Activated T-helper 1 cell treated with anti-CD3 and anti-CD28 coated beads, Interleukin-2, amount 50 U/mL, for 16 hours (primary cell): ENCODE results near the gene TOM1L2.
"Not testable (repeated sequence)": the region's sequence is repeated elsewhere in the genome, so short reads cannot be mapped to it uniquely, and the experiment has no call there.

Source experiments
- DNase-seq, 2 donors: peaks; one replicate each; pipeline ENCODE4 v3.0.0-alpha.2; 2020; ENCODE audit warnings: low read depth in 1 of 2, low spot score in 1 of 2

TOM1L2 gene

DNA sequence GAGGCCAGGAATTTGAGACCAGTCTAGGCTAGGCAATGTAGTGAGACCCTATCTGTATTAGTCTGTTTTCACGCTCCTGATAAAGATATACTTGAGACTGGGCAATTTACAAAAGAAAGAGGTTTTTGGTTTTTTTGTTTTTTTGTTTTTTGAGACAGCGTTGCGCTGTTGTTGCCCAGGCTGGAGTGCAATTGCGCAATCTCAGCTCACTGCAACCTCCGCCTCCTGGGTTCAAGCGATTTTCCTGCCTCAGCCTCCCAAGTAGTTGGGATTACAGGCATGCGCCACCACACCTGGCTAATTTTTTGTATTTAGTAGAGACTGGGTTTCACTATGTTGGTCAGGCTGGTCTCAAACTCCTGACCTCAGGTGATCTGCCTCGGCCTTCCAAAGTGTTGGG is 23.7 kb upstream of the TOM1L2 start:
- DNase-seq = not testable (repeated sequence)

DNA sequence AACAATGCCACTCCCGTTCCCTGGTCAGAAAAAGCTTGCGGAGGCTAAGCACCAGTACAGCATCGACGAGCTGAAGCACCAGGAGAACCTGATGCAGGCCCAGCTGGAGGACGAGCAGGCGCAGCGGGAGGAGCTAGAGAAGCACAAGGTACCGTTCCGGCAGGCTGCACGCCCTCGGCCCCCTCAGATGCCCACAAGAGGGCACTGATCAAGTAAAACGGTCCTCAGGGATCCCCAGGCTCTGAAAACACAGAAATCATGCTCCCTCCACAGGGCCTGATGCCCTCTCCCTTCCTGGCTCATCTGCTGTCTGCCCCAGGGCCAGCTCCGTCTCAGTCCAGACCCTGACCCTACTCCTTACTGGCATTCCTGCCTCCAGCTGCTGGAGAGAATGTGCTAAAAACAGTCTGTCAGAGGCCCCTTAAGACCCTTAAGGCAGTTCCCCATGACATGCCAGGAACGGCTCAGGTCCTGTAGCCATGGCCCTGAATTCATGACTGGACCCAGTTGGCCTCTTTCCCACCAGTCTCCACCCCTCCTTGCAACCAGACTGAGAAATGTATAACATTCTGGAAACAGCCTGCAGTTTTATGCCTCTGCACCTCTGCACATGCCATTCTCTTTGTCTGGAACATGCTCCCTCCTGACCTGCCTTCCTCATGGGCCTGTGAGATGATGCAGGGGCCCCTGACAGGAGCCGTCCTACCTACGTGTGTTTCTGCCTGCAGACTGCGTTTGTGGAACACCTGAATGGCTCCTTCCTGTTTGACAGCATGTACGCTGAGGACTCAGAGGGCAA is 22.3 kb upstream of the TOM1L2 start:
- no peak for DNase-seq

DNA sequence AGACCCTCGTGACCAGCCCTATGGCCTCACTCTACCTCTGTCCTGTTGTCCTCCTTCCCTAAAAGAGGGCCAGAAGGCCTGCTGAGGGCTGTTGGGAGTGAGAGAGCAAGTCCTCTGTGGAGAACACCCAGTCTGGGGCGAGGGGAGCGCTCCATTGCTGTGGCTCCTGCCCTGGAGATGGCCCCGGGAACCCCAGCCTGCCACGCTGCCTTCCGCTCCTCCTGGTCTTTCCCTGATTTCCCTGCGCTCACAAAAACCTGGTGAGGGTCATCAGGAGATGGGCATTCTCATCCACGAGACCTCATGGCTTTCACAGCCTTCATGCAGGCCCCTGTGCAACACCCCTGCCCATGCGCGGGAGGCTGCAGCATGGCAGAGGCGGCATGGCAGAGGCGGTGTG is 21.7 kb upstream of the TOM1L2 start:
- DNase-seq = no peak

DNA sequence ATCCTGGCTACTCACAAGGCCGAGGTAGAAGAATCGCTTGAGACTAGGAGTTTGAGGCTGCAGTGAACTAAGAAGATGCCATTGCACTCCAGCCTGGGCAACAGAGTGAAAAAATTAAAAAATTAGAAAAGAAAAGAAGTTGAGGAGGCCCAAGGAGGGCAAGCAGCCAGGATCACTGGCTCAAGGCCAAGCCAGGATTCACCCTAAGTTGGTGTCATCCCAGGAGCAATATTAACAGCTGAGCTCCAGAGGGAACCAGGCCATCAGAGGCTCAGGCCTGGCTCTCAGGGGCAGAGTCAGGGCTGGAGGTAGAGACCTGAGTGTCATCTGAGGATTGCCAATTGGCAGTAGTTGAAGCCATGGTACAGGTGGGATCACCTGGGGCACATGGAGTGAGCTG is 21.2 kb upstream of the TOM1L2 start:
- DNase-seq = no peak

DNA sequence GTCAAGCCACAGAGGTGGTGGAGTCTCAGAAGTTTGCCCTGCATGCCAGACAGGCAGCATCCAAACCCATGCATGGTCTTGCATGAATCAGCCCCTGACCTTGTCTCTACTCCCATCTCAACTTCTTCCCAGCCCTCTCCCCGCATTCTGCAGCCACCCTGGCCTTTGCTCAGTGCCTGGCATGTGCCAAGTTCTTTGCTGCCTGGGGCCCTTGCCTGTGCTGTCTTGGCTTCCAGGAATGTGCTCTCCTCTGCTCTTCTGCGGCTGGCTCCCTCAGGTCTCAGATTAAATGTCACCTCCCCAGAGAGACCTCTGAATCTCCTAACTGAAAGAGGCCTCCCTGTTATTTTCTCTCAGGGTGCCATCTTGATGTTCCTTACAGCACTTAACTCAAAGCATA is 18.1 kb upstream of the TOM1L2 start:
- DNase-seq = no peak

DNA sequence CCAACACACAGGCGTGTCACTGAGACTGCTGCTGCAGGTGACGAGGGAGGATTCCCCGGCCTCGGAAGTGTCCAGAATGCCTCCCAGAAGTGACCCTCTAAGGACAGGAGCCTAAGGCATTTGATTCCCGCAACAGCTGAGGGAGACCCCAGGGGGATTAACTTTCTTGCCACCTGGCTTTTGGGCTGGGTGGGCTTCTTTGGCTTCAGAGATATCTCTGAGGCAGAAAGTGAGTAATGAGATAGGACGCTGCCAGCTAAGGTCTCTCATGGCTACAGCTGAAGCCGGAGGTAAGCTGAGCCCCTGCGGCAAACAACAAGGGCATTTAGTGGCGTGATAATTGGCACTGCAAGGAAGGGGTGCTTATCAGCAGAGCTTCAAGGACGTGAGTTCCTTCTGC is 17.4 kb upstream of the TOM1L2 start:
- no peak for DNase-seq

DNA sequence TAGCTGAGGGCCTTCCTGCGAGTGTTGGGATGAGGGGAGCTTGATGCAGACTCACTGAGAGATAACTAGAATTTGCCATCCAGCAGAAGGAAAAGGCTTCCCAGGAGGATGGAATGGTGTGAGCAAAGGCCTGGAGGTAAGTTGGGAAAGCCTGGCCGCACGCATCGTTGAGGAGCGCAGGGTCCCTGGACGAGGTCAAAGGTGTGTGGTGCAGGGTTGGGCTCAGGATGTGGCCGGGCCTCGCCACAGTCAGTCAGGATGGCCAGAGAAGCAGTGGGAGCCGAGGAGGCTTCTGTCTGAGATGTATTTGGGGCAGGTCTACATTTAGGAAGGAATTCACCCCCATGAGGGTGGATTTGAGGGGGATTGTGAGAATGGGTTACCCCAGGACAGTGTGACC is 16.9 kb upstream of the TOM1L2 start:
- DNase-seq = no peak

DNA sequence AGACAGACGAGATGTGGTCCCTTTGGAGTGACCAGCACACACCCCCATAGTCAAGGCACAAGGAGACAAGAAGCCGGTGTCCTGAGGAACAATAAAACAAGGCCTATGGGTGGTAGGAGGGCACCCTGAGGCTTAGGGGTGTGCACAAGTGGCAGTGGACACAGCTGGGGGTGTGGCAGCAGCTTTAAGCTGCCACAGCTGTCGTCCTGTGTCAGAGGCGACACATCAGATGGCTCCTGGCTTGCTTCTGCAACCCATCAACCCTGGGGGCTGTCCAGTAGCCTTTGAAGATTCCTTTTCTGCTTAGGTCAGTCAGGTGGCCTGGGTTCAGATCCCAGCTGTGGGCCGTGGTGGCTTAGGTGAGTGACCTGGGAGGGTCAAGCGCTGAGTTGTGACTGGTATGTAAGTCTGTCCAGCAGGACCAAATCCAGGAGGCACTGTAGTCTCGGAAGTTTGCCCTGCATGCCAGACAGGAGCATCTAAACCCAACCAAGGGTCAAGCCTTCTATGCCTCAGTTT is 16.3 kb upstream of the TOM1L2 start:
- DNase-seq = no peak

DNA sequence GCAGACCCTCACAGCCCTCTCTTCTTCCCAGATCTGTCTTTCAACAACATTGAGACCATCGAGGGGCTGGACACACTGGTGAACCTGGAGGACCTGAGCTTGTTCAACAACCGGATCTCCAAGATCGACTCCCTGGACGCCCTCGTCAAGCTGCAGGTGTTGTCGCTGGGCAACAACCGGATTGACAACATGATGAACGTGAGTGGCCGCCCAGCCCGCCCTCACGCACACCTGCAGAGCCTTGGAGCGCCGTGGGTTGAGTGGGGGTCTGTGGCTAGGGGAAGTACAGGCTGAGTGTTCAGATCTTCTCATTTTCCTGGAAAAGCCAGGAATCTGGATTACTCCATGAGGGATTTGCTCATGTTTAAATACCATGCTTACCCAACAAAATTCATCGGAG is 15.7 kb upstream of the TOM1L2 start:
- DNase-seq = no peak

DNA sequence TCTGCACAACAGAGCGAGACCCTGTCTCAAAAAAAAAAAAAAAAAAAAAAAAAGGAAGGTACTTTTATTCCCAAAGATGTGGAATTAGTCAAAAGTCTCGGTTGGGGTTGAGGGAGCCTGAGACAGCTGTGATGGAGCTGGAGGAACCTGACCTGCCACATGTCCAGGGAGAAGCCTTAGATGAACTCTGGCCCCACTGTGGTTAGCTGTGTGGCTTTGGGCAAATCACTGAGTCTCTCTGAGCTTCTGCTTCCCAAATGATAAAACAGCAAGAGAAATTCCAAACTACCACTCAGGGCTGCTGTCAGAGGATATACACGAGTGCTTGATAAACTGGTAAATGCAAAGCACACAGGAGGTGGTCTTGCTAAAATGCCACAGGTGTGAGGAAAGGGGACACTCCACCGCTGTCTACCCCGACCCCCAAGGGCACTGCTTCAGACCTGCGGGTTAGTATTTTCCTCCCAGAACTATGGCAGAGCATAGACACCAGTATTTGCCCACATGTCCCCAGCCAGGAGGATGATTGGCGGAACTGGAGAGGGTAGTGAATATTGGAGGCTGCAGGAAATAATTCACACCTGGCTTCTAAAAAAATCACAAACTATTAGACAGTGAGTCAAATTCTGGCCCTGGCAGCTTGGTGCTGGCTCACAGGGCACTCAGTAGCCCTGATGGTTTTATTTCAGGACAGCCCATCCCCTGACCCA is 15.1 kb upstream of the TOM1L2 start:
- no peak for DNase-seq

DNA sequence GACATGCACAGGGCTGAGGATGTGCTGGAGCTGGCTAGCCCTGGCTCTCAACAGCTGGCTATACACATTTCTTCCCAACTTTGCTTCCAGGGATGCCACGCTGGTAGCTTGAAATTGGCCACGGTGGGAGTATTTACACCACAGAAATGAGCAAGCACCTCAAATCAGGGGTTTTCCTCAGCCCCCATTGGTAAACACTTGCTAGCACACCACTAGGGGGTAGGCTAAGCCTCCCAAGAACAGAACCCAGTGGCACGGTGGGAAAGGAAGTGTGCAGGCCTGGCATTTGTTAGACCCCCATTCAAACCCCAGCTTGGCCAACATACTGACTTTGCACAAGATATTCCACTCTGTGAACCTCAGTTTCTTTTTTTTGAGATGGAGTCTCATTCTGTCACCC is 13.4 kb upstream of the TOM1L2 start:
- DNase-seq = no peak

DNA sequence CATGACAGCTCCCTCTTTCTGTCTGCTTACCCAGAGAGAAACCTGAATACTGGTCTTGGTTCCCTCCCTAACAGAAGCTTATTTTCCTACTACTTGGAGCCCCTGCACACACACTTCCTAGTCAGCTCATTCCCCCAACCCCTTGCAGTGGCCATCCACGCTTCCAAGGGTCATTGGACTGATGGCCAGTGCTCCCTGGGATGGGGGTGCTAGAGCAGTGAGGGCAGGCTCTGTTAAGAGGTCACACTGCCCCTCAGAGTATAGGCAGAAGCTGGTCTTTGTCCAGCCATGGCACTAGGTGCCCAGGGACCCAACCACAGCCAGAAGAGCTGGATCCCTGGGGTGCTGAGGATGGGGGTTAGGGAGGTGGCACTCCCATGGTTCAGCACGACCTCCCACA is 13.0 kb upstream of the TOM1L2 start:
- no peak for DNase-seq

DNA sequence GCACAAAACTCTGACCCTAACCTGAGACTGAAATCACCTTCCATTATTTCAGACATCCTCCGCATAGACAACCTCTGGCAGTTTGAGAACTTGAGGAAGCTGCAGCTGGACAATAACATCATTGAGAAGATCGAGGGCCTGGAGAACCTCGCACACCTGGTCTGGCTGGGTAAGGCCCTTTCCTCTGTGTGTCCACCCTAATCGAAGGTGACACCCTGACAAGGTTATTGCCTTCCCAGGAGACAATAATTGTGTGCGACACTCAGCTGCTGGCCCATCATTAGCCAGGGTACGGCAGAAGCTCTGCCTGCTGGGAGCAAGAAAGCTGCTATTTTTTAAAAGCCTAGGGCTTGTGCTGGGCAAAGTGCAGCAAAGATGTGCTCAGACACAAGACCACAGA is 11.6 kb upstream of the TOM1L2 start:
- no peak for DNase-seq

DNA sequence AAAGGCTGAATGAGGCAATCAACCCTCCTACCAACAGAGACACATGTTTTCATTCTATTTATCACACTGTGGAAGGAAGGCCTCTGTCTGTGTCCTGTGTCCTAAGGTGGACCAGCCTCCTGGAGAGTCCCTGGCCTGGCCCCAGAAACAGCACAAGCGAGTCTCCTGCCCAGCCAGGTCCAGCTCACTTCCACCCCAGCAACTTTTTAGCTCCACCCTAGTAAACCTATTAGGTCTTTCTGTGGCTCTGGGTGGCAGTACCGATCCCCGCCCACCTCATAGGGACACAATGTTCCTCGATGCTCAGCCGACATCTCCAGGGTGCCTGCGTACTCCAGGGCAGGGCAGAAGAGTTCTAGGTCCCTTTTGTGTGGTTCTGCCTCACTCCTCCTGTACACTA is 11.2 kb upstream of the TOM1L2 start:
- no peak for DNase-seq

DNA sequence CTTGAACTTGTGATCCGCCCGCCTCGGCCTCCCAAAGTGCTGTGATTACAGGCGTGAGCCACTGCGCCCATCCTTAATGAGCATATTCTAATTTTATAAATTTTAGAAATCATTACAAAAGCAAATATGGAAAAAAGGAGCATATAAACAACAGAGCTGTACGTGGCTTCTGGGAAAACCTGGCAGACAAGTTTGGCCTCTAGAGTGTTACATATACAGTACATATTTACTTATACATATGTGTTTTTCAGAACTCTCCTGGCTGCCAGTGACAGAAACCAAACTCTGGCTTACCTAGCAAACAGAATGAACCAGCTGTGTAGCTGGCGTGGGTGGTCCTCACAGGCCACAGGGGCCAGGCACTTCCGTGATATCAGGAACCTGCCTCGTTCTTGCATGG is 10.6 kb upstream of the TOM1L2 start:
- no peak for DNase-seq

DNA sequence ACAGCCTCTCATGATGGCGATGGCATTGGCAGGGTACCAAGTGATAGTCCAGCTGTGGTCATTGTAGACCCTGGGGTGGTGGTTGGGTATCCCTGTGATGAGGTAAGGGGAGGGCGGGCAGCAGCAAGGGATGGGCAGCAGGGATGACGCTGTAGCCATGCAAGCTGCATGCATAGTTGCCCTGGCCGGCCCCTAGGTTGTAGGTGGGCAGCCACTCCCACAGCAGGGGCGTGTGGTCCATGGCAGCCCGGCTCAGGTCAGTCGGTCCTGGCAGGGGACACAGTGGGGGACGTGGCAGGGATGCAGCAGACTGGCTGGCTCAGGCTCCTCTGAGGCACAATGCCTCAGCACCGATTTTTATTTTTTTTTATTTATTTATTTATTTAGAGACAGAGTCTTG is 9.1 kb upstream of the TOM1L2 start:
- no peak for DNase-seq

DNA sequence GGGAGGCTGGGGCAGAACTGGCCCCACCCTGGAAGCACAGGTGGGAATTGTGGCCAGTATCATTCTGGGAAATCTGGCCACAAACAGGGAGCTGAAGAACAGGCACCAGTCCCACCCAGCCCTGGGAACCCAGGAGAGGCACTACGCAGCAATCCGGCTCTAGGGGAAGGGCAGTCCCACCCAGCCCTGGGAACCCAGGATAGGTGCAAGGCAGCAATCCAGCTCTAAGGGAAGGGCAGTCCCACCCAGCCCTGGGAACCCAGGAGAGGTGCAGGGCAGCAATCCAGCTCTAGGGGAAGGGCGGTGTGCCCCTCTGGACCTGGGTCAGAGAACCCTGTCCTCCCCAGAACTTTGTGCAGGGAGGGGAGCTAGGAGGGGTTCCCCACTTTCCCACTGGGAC is 7.6 kb upstream of the TOM1L2 start:
- DNase-seq = no peak

DNA sequence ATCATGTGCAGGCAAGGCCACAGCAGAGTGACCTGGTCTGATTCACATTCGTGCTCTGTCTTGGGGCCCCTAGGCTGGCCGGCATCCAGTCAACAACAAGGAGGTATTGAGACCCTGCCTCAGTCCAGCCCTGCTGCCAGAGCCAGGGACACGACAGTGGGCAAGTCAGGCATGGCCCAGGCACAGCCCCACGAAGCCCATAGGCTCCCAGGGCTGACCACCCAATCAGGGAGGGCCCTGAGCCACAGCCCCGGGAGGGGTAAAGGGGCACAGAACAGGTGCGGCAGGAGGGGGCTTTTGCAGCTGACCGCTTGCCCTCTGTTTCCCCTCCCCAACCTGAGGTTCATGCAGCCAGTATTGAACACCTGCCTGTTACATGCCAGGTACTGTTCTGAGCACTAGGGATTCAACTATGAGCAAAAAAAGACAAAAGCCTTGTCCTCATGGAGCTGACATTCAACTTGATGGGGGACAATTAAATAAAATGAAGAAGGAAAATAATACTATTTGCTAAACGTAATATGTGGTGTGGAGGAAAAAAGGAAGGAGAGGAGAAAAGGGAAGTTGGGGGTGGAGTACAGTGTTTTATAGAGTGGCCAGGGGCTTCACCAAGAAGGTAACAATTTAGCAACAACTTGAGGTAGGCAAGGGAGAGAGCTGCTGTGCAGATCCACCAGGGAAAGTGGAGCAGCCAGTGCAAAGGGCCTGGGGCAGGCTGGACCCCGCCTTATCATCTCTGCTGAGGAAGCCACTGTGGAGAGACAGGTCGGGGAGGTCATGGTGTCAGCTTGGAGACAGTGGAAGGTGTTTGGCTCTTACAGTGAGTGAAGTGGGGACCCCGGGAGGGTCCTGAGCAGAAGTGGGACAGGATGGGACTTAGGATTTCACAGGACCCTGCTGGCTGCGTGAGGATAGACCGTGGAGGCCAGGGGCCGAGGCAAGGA is 6.6 kb upstream of the TOM1L2 start:
- no peak for DNase-seq

DNA sequence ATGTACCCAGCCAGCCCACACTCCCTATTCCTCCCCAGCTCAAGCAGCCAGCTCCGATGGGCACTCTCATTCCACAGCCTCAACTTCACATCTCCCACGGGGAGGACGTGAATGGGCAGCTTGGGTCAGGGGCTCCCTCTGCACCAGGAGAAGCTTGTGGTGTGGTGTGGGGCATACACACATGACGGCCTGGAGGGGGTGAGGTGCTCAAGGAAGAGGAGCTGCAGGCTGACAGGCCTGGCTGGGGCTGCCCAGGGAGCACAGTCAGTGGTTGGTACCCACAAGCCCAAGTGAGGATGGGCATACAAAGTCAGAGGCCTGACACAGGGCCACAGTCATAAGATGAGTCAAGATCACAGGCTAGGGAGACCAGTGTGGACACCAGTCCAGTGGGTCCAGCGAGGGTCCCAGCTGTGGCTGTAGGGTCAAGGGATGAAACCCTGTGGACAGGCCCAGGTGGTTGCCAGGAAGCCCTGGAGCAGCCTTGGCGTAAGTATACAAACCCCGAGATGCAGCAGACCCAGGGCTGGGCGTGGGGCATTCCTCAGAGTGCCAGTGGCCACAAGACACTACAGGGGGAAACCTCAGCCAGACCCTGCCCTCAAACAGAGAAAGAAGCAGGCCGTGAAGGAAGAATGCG is 4.9 kb upstream of the TOM1L2 start:
- no peak for DNase-seq

DNA sequence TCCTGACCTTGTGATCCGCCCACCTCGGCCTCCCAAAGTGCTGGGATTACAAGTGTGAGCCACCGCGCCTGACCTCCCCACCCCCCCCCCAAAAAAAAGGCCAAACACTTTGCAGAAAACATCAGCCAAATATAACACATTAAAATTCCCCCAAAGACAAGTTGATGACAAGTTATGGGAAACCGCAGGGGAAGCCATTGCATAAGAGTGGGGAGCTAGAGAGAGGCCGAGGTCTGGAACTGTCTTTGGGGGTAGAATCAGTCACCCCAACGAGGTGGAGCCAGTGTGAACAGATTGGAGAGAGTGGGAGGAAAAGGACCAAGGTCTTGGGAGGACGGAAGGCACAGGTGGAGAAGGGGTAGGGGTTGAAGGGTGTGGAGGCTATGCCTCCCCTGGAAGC is 3.2 kb upstream of the TOM1L2 start:
- no peak for DNase-seq

DNA sequence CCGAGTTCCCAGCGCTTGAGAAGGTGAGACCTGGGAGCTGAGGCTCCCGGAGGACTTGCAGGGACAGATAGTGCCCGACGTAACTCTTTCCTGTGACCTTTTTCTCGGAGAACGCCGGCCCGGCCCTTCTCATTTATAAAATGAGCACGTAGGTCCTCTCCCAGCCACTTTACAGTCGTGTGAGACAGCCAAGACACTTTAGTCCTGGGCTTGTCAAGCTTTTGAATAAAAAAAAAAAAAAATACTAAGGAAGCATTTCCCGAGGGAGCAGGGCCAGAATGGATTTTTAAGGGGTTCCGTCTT is 703 bp upstream of the TOM1L2 start:
- no peak for DNase-seq
